ENCODE results near the gene VWC2L. TPM values are rescaled to one million over a fixed set of nuclear protein-coding genes. Genes with fewer than 3 reads are reported as not detected.

VWC2L gene
- total and polyA plus RNA-seq, 10 of the 15 experiments (the other 5 are each of a cell fraction or from before 2014, with no cell fraction given), result not detected

DNA sequence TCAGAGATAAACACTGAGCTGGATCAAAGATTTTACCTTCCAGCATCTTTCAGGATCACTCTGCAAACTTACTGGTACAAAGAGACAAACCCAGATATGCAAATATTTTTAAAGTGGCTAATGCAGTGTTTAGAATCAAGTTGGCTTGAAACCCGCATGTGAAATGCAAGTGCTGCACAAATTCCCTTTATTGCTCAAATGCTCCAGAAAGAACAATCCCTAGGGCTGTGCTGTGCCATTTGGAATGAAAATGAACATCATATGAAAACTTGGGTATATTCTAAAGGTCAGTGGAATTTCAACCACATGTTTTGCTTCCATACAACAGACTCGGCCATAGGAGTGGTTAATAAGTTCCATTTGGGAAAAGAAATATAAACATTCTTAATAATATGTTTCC lies 139.1 kb downstream of the VWC2L start:
- no peak for DNase-seq (ENCODE audit: low read depth, low spot score)
- H3K4me2 ChIP-seq (ENCODE audit: control insufficient read depth, insufficient read depth), result no peak overlapping the region
- no peak overlapping the region for H3K9ac ChIP-seq (ENCODE audit: control insufficient read depth, insufficient read depth, low read length)
- no peak overlapping the region for H2AFZ ChIP-seq (ENCODE audit: control insufficient read depth, low read depth, low read length)
- no peak overlapping the region for H3K27ac ChIP-seq (ENCODE audit: control insufficient read depth, insufficient read depth)
- CTCF ChIA-PET, result no interaction called here
- H3K79me2 ChIP-seq (ENCODE audit: control insufficient read depth, insufficient read depth, low read length), result no peaks in the 10 kb centered on the region
- in situ Hi-C loops (cut with MboI), result no loop called here
- SMC1A ChIA-PET (ENCODE audit: uncharacterized antibody, unreplicated experiment), result interaction anchor here (0.6 kb wide), 1 partner anchor 34 kb away, joined by 3 read pairs; no protein-coding TSS in a partner anchor
- H3K4me3 ChIP-seq, result no peak overlapping the region
- no peaks in the 10 kb centered on the region for H3K4me1 ChIP-seq (ENCODE audit: control insufficient read depth, insufficient read depth, low read length)
- POLR2A ChIA-PET, result no interaction called here
- RAD21 ChIA-PET (ENCODE audit: unreplicated experiment), result no interaction called here
- BruUV-seq (replicated peaks), result no TSS peak
- no peak for FAIRE-seq
- TF ChIP-seq TARDBP (IDR thresholded peaks at IDR 0.05; ENCODE audit: borderline replicate concordance), result no peak
- TF ChIP-seq WRNIP1 (IDR thresholded peaks at IDR 0.05; ENCODE audit: borderline replicate concordance, low read depth, low read length), result no peak
- no peak for TF ChIP-seq ZNF24 (IDR thresholded peaks at IDR 0.05)
- TF ChIP-seq, protein P1, sequence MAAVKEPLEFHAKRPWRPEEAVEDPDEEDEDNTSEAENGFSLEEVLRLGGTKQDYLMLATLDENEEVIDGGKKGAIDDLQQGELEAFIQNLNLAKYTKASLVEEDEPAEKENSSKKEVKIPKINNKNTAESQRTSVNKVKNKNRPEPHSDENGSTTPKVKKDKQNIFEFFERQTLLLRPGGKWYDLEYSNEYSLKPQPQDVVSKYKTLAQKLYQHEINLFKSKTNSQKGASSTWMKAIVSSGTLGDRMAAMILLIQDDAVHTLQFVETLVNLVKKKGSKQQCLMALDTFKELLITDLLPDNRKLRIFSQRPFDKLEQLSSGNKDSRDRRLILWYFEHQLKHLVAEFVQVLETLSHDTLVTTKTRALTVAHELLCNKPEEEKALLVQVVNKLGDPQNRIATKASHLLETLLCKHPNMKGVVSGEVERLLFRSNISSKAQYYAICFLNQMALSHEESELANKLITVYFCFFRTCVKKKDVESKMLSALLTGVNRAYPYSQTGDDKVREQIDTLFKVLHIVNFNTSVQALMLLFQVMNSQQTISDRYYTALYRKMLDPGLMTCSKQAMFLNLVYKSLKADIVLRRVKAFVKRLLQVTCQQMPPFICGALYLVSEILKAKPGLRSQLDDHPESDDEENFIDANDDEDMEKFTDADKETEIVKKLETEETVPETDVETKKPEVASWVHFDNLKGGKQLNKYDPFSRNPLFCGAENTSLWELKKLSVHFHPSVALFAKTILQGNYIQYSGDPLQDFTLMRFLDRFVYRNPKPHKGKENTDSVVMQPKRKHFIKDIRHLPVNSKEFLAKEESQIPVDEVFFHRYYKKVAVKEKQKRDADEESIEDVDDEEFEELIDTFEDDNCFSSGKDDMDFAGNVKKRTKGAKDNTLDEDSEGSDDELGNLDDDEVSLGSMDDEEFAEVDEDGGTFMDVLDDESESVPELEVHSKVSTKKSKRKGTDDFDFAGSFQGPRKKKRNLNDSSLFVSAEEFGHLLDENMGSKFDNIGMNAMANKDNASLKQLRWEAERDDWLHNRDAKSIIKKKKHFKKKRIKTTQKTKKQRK (IDR thresholded peaks at IDR 0.05; ENCODE audit: low read depth, low read length), result no peak
- no peak for TF ChIP-seq MYB (IDR thresholded peaks at IDR 0.05; ENCODE audit: borderline replicate concordance, low read depth, low read length)
- TF ChIP-seq HDAC6 (IDR thresholded peaks at IDR 0.05; ENCODE audit: unreplicated experiment), result no peak
- intact Hi-C loops (cut with micrococcal nuclease; ENCODE audit: unreplicated experiment), result no loop called here
- no peaks in the 10 kb centered on the region for H3K9me3 ChIP-seq (replicated peaks; ENCODE audit: control insufficient read depth, insufficient read depth, low read length)
- no peaks in the 10 kb centered on the region for H4K20me1 ChIP-seq (ENCODE audit: control insufficient read depth, insufficient read depth)
- no peaks in the 10 kb centered on the region for H3K36me3 ChIP-seq (ENCODE audit: control insufficient read depth in 2 of 2, insufficient read depth in 2 of 2, low read length in 1 of 2)
- WGBS (ENCODE audit: insufficient coverage, insufficient replicate concordance, low lambda C conversion rate, missing lambda C conversion rate), result 64% methylated on average over 2 of the region's 2 CpGs
- H3K27me3 ChIP-seq (replicated peaks in 1 of 2; ENCODE audit: control insufficient read depth in 2 of 2, insufficient read depth in 2 of 2, low read length in 1 of 2), result no peaks in the 10 kb centered on the region
- ATAC-seq, result no peak
